Measurements from ENCODE around the gene MAST4.

The MAST4 gene

DNA sequence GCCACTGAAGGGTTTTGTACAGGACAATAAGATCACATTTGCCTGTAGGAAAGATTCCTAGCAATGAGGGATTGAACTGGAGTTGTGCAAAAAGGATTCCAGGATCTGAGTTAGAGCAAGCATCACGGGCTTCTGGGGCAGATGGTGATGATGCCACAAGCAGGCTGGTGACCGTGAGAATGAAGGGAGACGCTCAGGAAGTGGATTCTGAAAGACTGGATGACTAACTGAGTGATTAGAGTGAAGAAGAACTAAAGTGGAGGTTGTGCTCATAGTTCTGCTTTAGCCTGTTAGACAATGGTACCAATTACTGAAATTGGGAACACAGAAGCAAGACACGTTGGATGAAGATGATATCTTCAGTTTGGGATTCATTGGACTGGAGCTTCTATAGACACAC, 432.2 kb downstream of the MAST4 start:
- no peak overlapping the region for H4K91ac ChIP-seq (ENCODE audit: low read length)
- H3K79me1 ChIP-seq (replicated peaks; ENCODE audit: low read length, poor library complexity, severe bottlenecking), result peaks cover 18% of the 10 kb centered on the region
- DNase-seq, result no peak
- H2BK5ac ChIP-seq (ENCODE audit: low read depth, low read length, poor library complexity, severe bottlenecking), result no peak overlapping the region
- no peak overlapping the region for H2BK12ac ChIP-seq (ENCODE audit: low read length in 2 of 2)
- H3K18ac ChIP-seq (ENCODE audit: low read depth in 1 of 2, low read length in 2 of 2), result no peak overlapping the region
- H3K4me1 ChIP-seq (ENCODE audit: control insufficient read depth, insufficient read depth, low read depth, low read length), result no peaks in the 10 kb centered on the region
- H2BK120ac ChIP-seq (ENCODE audit: low read depth, low read length), result no peak overlapping the region
- WGBS, result 90% methylated on average over 4 of the region's 4 CpGs
- H3K4ac ChIP-seq (ENCODE audit: low read depth in 1 of 2, low read length in 2 of 2), result no peak overlapping the region
- H4K8ac ChIP-seq (ENCODE audit: low read length), result no peak overlapping the region
- H3K4me2 ChIP-seq (ENCODE audit: low read length, poor library complexity, severe bottlenecking), result no peak overlapping the region
- no peak overlapping the region for H2AFZ ChIP-seq (ENCODE audit: low read depth, low read length)
- H3K9me3 ChIP-seq (ENCODE audit: control insufficient read depth, low read length), result no peaks in the 10 kb centered on the region
- H3K4me3 ChIP-seq (ENCODE audit: insufficient read depth in 1 of 2, low read depth in 1 of 2, low read length in 2 of 2), result no peak overlapping the region
- no peak overlapping the region for H2BK15ac ChIP-seq (ENCODE audit: low read depth, poor library complexity, severe bottlenecking)
- peaks cover 0 to 8% of the 10 kb centered on the region in 2 experiments for H3K36me3 ChIP-seq (ENCODE audit: control insufficient read depth in 1 of 2, insufficient read depth in 2 of 2, low read depth in 1 of 2, low read length in 2 of 2)
- H3K9ac ChIP-seq (ENCODE audit: low read length), result no peak overlapping the region
- no peak overlapping the region for H3K23ac ChIP-seq (ENCODE audit: low read length in 2 of 2)
- H2AK5ac ChIP-seq (ENCODE audit: low read length, severe bottlenecking), result no peak overlapping the region
- no peak overlapping the region for H3K27ac ChIP-seq (ENCODE audit: low read length, poor library complexity, severe bottlenecking)
- no peaks in the 10 kb centered on the region for H3K27me3 ChIP-seq (ENCODE audit: control insufficient read depth in 1 of 2, insufficient read depth in 1 of 2, low read length in 2 of 2)
- no peak overlapping the region for H3K14ac ChIP-seq (ENCODE audit: low read length in 2 of 2)

GRCh38 chr5:67028941-67029340, 432.7 kb downstream of the MAST4 start:
- Histone ChIP-seq H3K4ac (ENCODE audit: low read depth in 1 of 2, low read length in 2 of 2) (no peak overlapping the region), H3K14ac (ENCODE audit: low read length in 2 of 2) (no peak overlapping the region)

DNA sequence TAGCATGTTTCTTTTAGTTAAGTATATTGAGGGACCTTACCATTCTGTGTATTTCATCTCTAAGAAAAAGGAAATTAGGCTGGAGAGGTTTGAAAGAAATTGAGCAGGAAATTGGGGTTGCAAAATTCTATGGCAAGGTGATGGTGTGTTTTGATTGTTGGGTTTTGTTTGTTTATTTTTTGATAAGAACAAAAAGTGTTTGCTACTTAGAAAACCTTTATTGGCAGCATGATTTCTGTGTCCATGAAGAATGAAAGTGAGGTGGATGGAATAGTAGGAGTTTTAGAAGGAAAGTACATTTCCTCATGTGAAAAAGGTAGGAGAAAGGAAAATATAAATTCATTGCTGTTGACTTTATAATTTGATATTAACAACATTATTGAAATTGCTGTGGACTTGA, 433.3 kb downstream of the MAST4 start:
- H2BK15ac ChIP-seq (ENCODE audit: low read depth, poor library complexity, severe bottlenecking), result no peak overlapping the region
- H3K18ac ChIP-seq (ENCODE audit: low read depth in 1 of 2, low read length in 2 of 2), result no peak overlapping the region
- no peaks in the 10 kb centered on the region for H3K4me1 ChIP-seq (ENCODE audit: control insufficient read depth, insufficient read depth, low read depth, low read length)
- H2AFZ ChIP-seq (ENCODE audit: low read depth, low read length), result no peak overlapping the region
- no peaks in the 10 kb centered on the region for H3K27me3 ChIP-seq (ENCODE audit: control insufficient read depth in 1 of 2, insufficient read depth in 1 of 2, low read length in 2 of 2)
- no peak overlapping the region for H3K14ac ChIP-seq (ENCODE audit: low read length in 2 of 2)
- no peak overlapping the region for H3K23ac ChIP-seq (ENCODE audit: low read length in 2 of 2)
- no peak overlapping the region for H2BK12ac ChIP-seq (ENCODE audit: low read length in 2 of 2)
- H4K91ac ChIP-seq (ENCODE audit: low read length), result no peak overlapping the region
- H3K4ac ChIP-seq (ENCODE audit: low read depth in 1 of 2, low read length in 2 of 2), result no peak overlapping the region
- no peak overlapping the region for H2BK120ac ChIP-seq (ENCODE audit: low read depth, low read length)
- no peak for DNase-seq
- H3K36me3 ChIP-seq (ENCODE audit: control insufficient read depth in 1 of 2, insufficient read depth in 2 of 2, low read depth in 1 of 2, low read length in 2 of 2), result peaks cover 0 to 8% of the 10 kb centered on the region in 2 experiments
- no peak overlapping the region for H4K8ac ChIP-seq (ENCODE audit: low read length)
- H3K9me3 ChIP-seq (ENCODE audit: control insufficient read depth, low read length), result no peaks in the 10 kb centered on the region
- peaks cover 23% of the 10 kb centered on the region for H3K79me1 ChIP-seq (replicated peaks; ENCODE audit: low read length, poor library complexity, severe bottlenecking)
- H3K4me3 ChIP-seq (ENCODE audit: insufficient read depth in 1 of 2, low read depth in 1 of 2, low read length in 2 of 2), result no peak overlapping the region
- H2AK5ac ChIP-seq (ENCODE audit: low read length, severe bottlenecking), result no peak overlapping the region
- H3K27ac ChIP-seq (ENCODE audit: low read length, poor library complexity, severe bottlenecking), result no peak overlapping the region
- no peak overlapping the region for H3K4me2 ChIP-seq (ENCODE audit: low read length, poor library complexity, severe bottlenecking)
- H3K9ac ChIP-seq (ENCODE audit: low read length), result no peak overlapping the region
- H2BK5ac ChIP-seq (ENCODE audit: low read depth, low read length, poor library complexity, severe bottlenecking), result no peak overlapping the region

More at GRCh38 chr5:67028941-67029340, 432.7 kb downstream of the MAST4 start:
- no peak overlapping the region for H3K4me3 ChIP-seq (ENCODE audit: insufficient read depth in 1 of 2, low read depth in 1 of 2, low read length in 2 of 2)
- no peak overlapping the region for H3K4me2 ChIP-seq (ENCODE audit: low read length, poor library complexity, severe bottlenecking)
- H3K79me1 ChIP-seq (replicated peaks; ENCODE audit: low read length, poor library complexity, severe bottlenecking), result peaks cover 18% of the 10 kb centered on the region
- no peak for DNase-seq
- H3K36me3 ChIP-seq (ENCODE audit: control insufficient read depth in 1 of 2, insufficient read depth in 2 of 2, low read depth in 1 of 2, low read length in 2 of 2), result peaks cover 0 to 8% of the 10 kb centered on the region in 2 experiments
- H2BK15ac ChIP-seq (ENCODE audit: low read depth, poor library complexity, severe bottlenecking), result no peak overlapping the region
- 100% methylated on average over 1 of the region's 4 CpGs for WGBS
- H2AK5ac ChIP-seq (ENCODE audit: low read length, severe bottlenecking), result no peak overlapping the region
- H3K18ac ChIP-seq (ENCODE audit: low read depth in 1 of 2, low read length in 2 of 2), result no peak overlapping the region
- H3K4me1 ChIP-seq (ENCODE audit: control insufficient read depth, insufficient read depth, low read depth, low read length), result no peaks in the 10 kb centered on the region
- no peak overlapping the region for H2AFZ ChIP-seq (ENCODE audit: low read depth, low read length)
- H3K27ac ChIP-seq (ENCODE audit: low read length, poor library complexity, severe bottlenecking), result no peak overlapping the region
- no peak overlapping the region for H2BK5ac ChIP-seq (ENCODE audit: low read depth, low read length, poor library complexity, severe bottlenecking)
- H4K8ac ChIP-seq (ENCODE audit: low read length), result no peak overlapping the region
- H3K9ac ChIP-seq (ENCODE audit: low read length), result no peak overlapping the region
- H2BK12ac ChIP-seq (ENCODE audit: low read length in 2 of 2), result no peak overlapping the region
- no peaks in the 10 kb centered on the region for H3K27me3 ChIP-seq (ENCODE audit: control insufficient read depth in 1 of 2, insufficient read depth in 1 of 2, low read length in 2 of 2)
- H4K91ac ChIP-seq (ENCODE audit: low read length), result no peak overlapping the region
- H3K9me3 ChIP-seq (ENCODE audit: control insufficient read depth, low read length), result no peaks in the 10 kb centered on the region
- no peak overlapping the region for H2BK120ac ChIP-seq (ENCODE audit: low read depth, low read length)
- no peak overlapping the region for H3K23ac ChIP-seq (ENCODE audit: low read length in 2 of 2)

GRCh38 chr5:67030289-67031056, 434.3 kb downstream of the MAST4 start:
- H4K8ac ChIP-seq (ENCODE audit: low read length), result no peak overlapping the region
- H4K91ac ChIP-seq (ENCODE audit: low read length), result no peak overlapping the region
- H3K79me1 ChIP-seq (replicated peaks; ENCODE audit: low read length, poor library complexity, severe bottlenecking), result peaks cover 20% of the 10 kb centered on the region
- no peak overlapping the region for H3K27ac ChIP-seq (ENCODE audit: low read length, poor library complexity, severe bottlenecking)
- 98% methylated on average over 2 of the region's 2 CpGs for WGBS
- H2BK12ac ChIP-seq (ENCODE audit: low read length in 2 of 2), result no peak overlapping the region
- no peak for DNase-seq
- no peak overlapping the region for H3K14ac ChIP-seq (ENCODE audit: low read length in 2 of 2)
- H3K4ac ChIP-seq (ENCODE audit: low read depth in 1 of 2, low read length in 2 of 2), result no peak overlapping the region
- H2BK15ac ChIP-seq (ENCODE audit: low read depth, poor library complexity, severe bottlenecking), result no peak overlapping the region
- H2BK120ac ChIP-seq (ENCODE audit: low read depth, low read length), result no peak overlapping the region
- no peak overlapping the region for H3K4me3 ChIP-seq (ENCODE audit: insufficient read depth in 1 of 2, low read depth in 1 of 2, low read length in 2 of 2)
- peaks cover 1% of the 10 kb centered on the region for H3K4me1 ChIP-seq (ENCODE audit: control insufficient read depth, insufficient read depth, low read depth, low read length)
- no peaks in the 10 kb centered on the region for H3K9me3 ChIP-seq (ENCODE audit: control insufficient read depth, low read length)
- H2AFZ ChIP-seq (ENCODE audit: low read depth, low read length), result no peak overlapping the region
- H2AK5ac ChIP-seq (ENCODE audit: low read length, severe bottlenecking), result no peak overlapping the region
- no peak overlapping the region for H3K18ac ChIP-seq (ENCODE audit: low read depth in 1 of 2, low read length in 2 of 2)
- no peak overlapping the region for H2BK5ac ChIP-seq (ENCODE audit: low read depth, low read length, poor library complexity, severe bottlenecking)
- H3K27me3 ChIP-seq (ENCODE audit: control insufficient read depth in 1 of 2, insufficient read depth in 1 of 2, low read length in 2 of 2), result no peaks in the 10 kb centered on the region
- H3K4me2 ChIP-seq (ENCODE audit: low read length, poor library complexity, severe bottlenecking), result no peak overlapping the region
- H3K36me3 ChIP-seq (ENCODE audit: control insufficient read depth in 1 of 2, insufficient read depth in 2 of 2, low read depth in 1 of 2, low read length in 2 of 2), result peaks cover 0 to 9% of the 10 kb centered on the region in 2 experiments
- peak overlapping the region; percentile 63 for H3K9ac ChIP-seq (ENCODE audit: low read length)
- H3K23ac ChIP-seq (ENCODE audit: low read length in 2 of 2), result no peak overlapping the region
